T-cell (primary cell): ENCODE data around the gene SHISA6. TPM values are rescaled to one million over a fixed set of nuclear protein-coding genes. Genes with fewer than 3 reads are reported as not detected.

Source experiments
- ATAC-seq, 4 experiments: fragments of 200-7000 bp in 3 of 4; fragments of 150-1000 bp in 1 of 4; cut with Tn5 transposase; replicated peaks in 1 of 4; 1 replicate in 3 of 4; 2 replicates in 1 of 4; pipeline ENCODE4 v1.10.0; 2021; ENCODE audit warnings: moderate library complexity in 3 of 4, mild to moderate bottlenecking in 2 of 4, moderate number of reproducible peaks in 1 of 4
- CTCF ChIA-PET, 2 donors: fragments of 300-600 bp; sonication (Branson Sonifier 250); formaldehyde crosslinking; loops; one replicate each; lab custom pipeline; 2022; ENCODE audit warnings: antibody characterized with exemption in 2 of 2; lab: Charles Lee
- POLR2A ChIA-PET, 2 donors: fragments of 300-600 bp; sonication (Branson Sonifier 250); formaldehyde crosslinking; loops; one replicate each; lab custom pipeline; 2022; ENCODE audit warnings: antibody characterized with exemption in 2 of 2; lab: Charles Lee
- DNase-seq, 35 experiments: peaks; one replicate each; pipeline versions ENCODE4 v3.0.0 to v3.0.0-alpha.2; 2013 to 2023
- H3K27ac ChIP-seq: one replicate; pipeline ENCODE4 v1.5.1; 2013; ENCODE audit warnings: low read length
- H3K27me3 ChIP-seq, 2 experiments: replicated peaks in 1 of 2; 1 replicate in 1 of 2; 2 replicates in 1 of 2; pipeline versions ENCODE4 v1.6.1 to v1.7.0; 2013; ENCODE audit warnings: low read length in 1 of 2, mixed read lengths in 1 of 2; ENCODE audit not compliant: control insufficient read depth in 2 of 2, insufficient read depth in 2 of 2; ENCODE audit errors: extremely low read depth in 1 of 2
- H3K36me3 ChIP-seq, 2 donors: 1 replicate in 1 of 2; 2 replicates in 1 of 2; pipeline versions ENCODE4 v1.6.1 to v1.7.0; 2013; ENCODE audit warnings: low read length in 1 of 2; ENCODE audit not compliant: control insufficient read depth in 2 of 2, insufficient read depth in 1 of 2; ENCODE audit errors: extremely low read depth in 1 of 2
- H3K4me1 ChIP-seq, 2 experiments: 1 replicate in 1 of 2; 2 replicates in 1 of 2; pipeline versions ENCODE4 v1.6.1 to v1.7.0; 2013; ENCODE audit warnings: low read length in 2 of 2, mixed read lengths in 1 of 2; ENCODE audit not compliant: insufficient read depth in 2 of 2, control insufficient read depth in 1 of 2; ENCODE audit errors: extremely low read depth in 1 of 2
- H3K4me3 ChIP-seq, 2 donors: 1 replicate in 1 of 2; 2 replicates in 1 of 2; pipeline versions ENCODE4 v1.5.1 to v1.7.0; 2013; ENCODE audit warnings: mild to moderate bottlenecking in 2 of 2, low read length in 1 of 2, moderate library complexity in 1 of 2; ENCODE audit not compliant: control insufficient read depth in 1 of 2; ENCODE audit errors: extremely low read depth in 1 of 2
- H3K9me3 ChIP-seq: 2 replicates; pipeline ENCODE4 v1.7.0; 2013
- H3K27ac Mint-ChIP-seq, 2 donors: one replicate each; pipeline ENCODE4 v1.8.0; 2020 to 2021; ENCODE audit warnings: mild to moderate bottlenecking in 2 of 2, mixed read lengths in 2 of 2
- H3K27me3 Mint-ChIP-seq, 2 donors: one replicate each; pipeline ENCODE4 v1.8.0; 2021 to 2022; ENCODE audit warnings: mixed read lengths in 2 of 2
- H3K36me3 Mint-ChIP-seq: one replicate; pipeline ENCODE4 v1.8.0; 2021; ENCODE audit warnings: mixed read lengths
- H3K4me1 Mint-ChIP-seq, 3 donors: one replicate each; pipeline ENCODE4 v1.8.0; 2020 to 2022; ENCODE audit warnings: mixed read lengths in 3 of 3, mild to moderate bottlenecking in 1 of 3
- H3K4me3 Mint-ChIP-seq, 3 donors: one replicate each; pipeline ENCODE4 v1.8.0; 2020 to 2022; ENCODE audit warnings: mild to moderate bottlenecking in 3 of 3, mixed read lengths in 3 of 3, moderate library complexity in 3 of 3
- H3K9me3 Mint-ChIP-seq, 3 donors: one replicate each; pipeline ENCODE4 v1.8.0; 2020 to 2022; ENCODE audit warnings: mixed read lengths in 3 of 3
- WGBS: methylation state at CpG from one replicate; pipeline ENCODE4 v1.1.5; 2013; ENCODE audit warnings: missing lambda C conversion rate; ENCODE audit not compliant: insufficient coverage; 5-methylcytosine and 5-hydroxymethylcytosine counted together
- total RNA-seq, 35 experiments: library from RNA in 6 of 35; stranded (reverse) in 6 of 35; fragments of 120-200 nt in 1 of 35; gene quantifications; one replicate each; pipeline versions ENCODE4 v1.2.1 to v1.2.4 and lab custom pipeline; 2013 to 2026

The SHISA6 gene
- total RNA-seq, 5 donors from 2014 or later (not counting 1 experiment from before 2014, with no cell fraction given) = not detected

DNA sequence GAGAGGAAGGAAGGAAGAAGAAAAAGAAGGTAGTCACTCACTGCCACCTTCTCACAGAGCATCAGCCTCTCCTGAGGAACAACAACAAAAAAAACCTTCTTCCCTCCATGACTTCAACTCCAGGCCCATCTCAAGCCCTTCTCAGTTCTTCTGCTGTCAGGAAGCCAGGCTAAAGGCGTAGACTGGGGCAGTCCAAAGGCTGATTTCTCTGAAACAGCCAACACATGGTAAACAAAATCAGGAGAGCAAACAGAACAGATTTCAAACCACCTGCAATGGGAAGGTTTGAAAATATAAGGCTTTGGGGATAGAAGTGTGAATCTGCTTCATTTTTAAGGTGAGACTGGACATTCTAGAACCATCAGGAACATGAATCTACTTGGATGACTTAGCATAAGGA lies 200.0 kb downstream of the SHISA6 start:
- CTCF ChIA-PET = no interaction called here
- ATAC-seq (no peak), DNase-seq (no peak)
- Mint-ChIP-seq H3K4me1 (no peaks in the 10 kb centered on the region), H3K36me3 (no peaks in the 10 kb centered on the region), H3K9me3 (peaks cover 9 to 18% (median 10%) of the 10 kb centered on the region in 3 donors), H3K4me3 (no peak overlapping the region), H3K27me3 (no peaks in the 10 kb centered on the region), H3K27ac (no peak overlapping the region)
- WGBS = no CpG with 5 or more reads among the region's 1 CpG
- Histone ChIP-seq H3K27me3 (no peaks in the 10 kb centered on the region), H3K36me3 (no peaks in the 10 kb centered on the region), H3K27ac (no peak overlapping the region), H3K9me3 (no peaks in the 10 kb centered on the region), H3K4me3 (no peak overlapping the region), H3K4me1 (no peaks in the 10 kb centered on the region)
- POLR2A ChIA-PET = no interaction called here

DNA sequence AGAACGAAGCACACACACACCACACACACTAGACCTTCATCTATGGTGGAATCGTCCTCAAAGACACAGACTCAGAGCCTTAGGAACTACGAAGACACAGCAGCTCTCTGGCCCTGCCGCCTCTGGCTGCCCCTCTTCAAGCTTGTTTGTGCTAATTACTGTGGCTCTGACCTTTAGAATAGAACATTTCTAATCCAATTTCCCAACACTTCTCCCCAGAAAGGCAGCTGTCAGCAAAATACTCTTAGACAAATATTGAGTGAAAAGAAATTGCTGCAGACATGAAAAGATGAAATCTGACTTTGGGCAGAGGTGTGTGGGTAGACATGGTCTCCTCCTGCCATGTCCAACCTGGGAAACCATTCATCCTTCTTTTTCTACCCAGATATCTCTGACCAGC lies 205.3 kb downstream of the SHISA6 start:
- H3K4me1 Mint-ChIP-seq = no peaks in the 10 kb centered on the region
- no peak for ATAC-seq

DNA sequence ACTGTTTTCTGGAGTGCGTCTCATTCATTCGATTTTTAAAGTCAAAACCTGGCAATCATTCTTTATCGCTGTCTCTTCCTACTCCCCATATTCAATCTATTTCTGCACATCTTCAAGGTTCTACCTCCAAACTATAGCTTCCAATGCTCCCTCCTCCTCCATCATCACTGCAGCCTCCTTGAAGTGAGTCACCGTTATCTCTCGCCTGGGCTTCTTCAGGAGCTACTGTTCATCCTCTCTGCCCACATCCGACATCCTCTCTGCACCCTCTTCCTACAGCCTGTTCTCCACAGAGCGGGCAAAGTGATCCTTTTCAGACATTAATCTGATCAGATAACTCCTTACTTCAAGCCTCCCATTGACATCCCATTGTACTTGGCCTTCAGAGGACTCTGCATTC lies 213.1 kb downstream of the SHISA6 start:
- Mint-ChIP-seq H3K4me3 (no peak overlapping the region), H3K9me3 (peaks cover 9 to 17% (median 12%) of the 10 kb centered on the region in 3 donors), H3K27ac (no peak overlapping the region), H3K36me3 (no peaks in the 10 kb centered on the region), H3K4me1 (no peaks in the 10 kb centered on the region), H3K27me3 (no peaks in the 10 kb centered on the region)
- ChIA-PET POLR2A (no interaction called here), CTCF (no interaction called here)
- no peaks in the 10 kb centered on the region for H3K4me1 ChIP-seq
- no peaks in the 10 kb centered on the region for H3K27me3 ChIP-seq
- 90% methylated on average over 7 of the region's 7 CpGs for WGBS
- no peak overlapping the region for H3K27ac ChIP-seq
- no peak for ATAC-seq
- no peak overlapping the region for H3K4me3 ChIP-seq
- no peaks in the 10 kb centered on the region for H3K36me3 ChIP-seq
- no peak for DNase-seq
- no peaks in the 10 kb centered on the region for H3K9me3 ChIP-seq

More for the DNA sequence above, 205.3 kb downstream of the SHISA6 start:
- Mint-ChIP-seq H3K27ac (no peak overlapping the region), H3K4me3 (no peak overlapping the region), H3K27me3 (no peaks in the 10 kb centered on the region), H3K9me3 (peaks cover 4 to 15% (median 12%) of the 10 kb centered on the region in 3 donors), H3K36me3 (no peaks in the 10 kb centered on the region)
- WGBS = 82% methylated on average over 3 of the region's 4 CpGs
- no peak overlapping the region for H3K4me3 ChIP-seq
- no peak overlapping the region for H3K27ac ChIP-seq
- ChIA-PET POLR2A (no interaction called here), CTCF (no interaction called here)
- no peaks in the 10 kb centered on the region for H3K36me3 ChIP-seq
- H3K9me3 ChIP-seq = no peaks in the 10 kb centered on the region
- no peaks in the 10 kb centered on the region for H3K27me3 ChIP-seq
- H3K4me1 ChIP-seq = no peaks in the 10 kb centered on the region
- no peak for DNase-seq

DNA sequence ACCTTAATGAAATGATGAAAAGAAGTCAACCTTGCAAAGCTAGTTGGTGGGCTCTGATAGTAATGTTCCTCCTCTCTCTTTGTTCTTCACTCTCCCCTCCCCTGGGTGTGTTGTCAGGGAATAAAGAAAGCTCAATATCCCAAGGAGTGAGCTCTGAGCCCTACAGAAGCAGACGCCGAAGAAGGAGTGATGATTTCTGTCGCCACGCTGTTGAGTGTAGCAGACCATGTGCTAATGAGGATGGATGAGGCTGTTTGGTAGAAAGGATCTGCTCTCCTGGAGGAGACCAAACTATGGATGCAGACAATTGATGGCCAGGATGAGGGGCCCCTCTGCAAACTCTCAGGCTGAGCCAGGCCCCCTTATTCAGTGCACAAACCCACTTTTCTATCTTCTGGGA lies 217.3 kb downstream of the SHISA6 start:
- ATAC-seq (no peak), DNase-seq (no peak)
- Mint-ChIP-seq H3K27ac (no peak overlapping the region), H3K9me3 (peaks cover 5 to 15% (median 10%) of the 10 kb centered on the region in 3 donors), H3K36me3 (no peaks in the 10 kb centered on the region), H3K27me3 (no peaks in the 10 kb centered on the region), H3K4me3 (no peak overlapping the region), H3K4me1 (no peaks in the 10 kb centered on the region)
- H3K4me1 ChIP-seq = no peaks in the 10 kb centered on the region
- ChIA-PET CTCF (interaction anchor here in 1 of 2 donors (0.6 kb wide), 1 partner anchor 965 kb away, joined by 3 read pairs; no protein-coding TSS in a partner anchor), POLR2A (no interaction called here)
- H3K27ac ChIP-seq = no peak overlapping the region
- 61% methylated on average over 4 of the region's 4 CpGs for WGBS
- no peaks in the 10 kb centered on the region for H3K27me3 ChIP-seq
- H3K9me3 ChIP-seq = no peaks in the 10 kb centered on the region
- H3K4me3 ChIP-seq = no peak overlapping the region
- no peaks in the 10 kb centered on the region for H3K36me3 ChIP-seq

DNA sequence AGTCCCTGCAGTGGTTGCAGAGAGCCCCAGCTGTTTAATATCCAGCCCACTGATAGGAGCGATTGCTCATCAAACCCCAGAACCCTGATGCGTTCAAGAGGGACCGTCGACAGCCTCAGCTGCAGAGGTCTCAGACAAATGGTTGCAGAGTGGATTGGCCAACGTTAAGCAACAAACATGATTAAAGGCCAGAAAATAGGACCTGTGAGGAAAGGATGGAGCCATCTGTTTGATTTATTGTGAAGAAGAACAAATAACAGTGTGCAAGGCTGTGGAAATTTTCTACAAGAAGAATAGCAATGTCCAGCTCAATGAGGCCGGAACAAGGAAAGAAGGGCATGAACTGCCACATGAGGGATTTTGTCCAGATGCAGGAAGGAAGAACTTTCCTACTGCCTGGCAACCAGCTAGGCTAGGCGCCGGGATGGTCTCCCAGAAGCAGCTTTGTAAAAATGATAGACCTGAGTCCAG lies 218.9 kb downstream of the SHISA6 start:
- H3K4me1 Mint-ChIP-seq = no peaks in the 10 kb centered on the region
- no peak overlapping the region for H3K4me3 Mint-ChIP-seq
- no peaks in the 10 kb centered on the region for H3K27me3 Mint-ChIP-seq
- POLR2A ChIA-PET = no interaction called here
- Histone ChIP-seq H3K4me1 (no peaks in the 10 kb centered on the region), H3K4me3 (no peak overlapping the region), H3K9me3 (no peaks in the 10 kb centered on the region), H3K27ac (no peak overlapping the region), H3K27me3 (no peaks in the 10 kb centered on the region), H3K36me3 (no peaks in the 10 kb centered on the region)
- H3K27ac Mint-ChIP-seq = no peak overlapping the region
- CTCF ChIA-PET = no interaction called here
- H3K36me3 Mint-ChIP-seq = no peaks in the 10 kb centered on the region
- no peak for ATAC-seq
- peaks cover under 1 to 8% (median 5%) of the 10 kb centered on the region in 3 donors for H3K9me3 Mint-ChIP-seq
- DNase-seq = no peak
- WGBS = 82% methylated on average over 8 of the region's 8 CpGs

DNA sequence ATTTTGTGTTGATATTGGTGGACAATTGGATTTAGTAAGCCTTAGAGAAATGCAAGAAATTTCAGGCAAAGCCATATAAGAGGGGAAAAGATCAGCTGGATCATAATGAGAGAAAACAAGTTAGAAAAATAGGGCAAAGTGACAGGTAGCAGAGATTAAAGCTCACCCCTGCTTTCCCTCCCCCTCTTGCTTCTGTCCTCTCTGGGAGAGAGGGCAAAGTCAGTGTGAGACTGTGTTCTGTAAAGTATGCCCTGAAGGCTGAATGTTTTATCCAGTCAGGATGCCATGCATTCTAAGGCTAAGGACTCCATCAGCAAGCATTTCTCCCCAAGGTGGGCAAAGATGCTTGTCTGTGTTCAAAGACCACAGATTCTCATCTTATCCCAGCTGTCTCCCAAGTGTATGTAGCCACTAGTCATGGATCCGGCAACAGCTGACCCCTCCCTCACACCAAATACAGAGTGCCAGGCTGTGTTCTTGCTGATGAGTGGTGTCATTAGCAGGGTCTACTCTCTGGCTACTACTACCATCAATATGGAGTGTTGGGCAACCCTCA lies 221.1 kb downstream of the SHISA6 start:
- no peaks in the 10 kb centered on the region for H3K4me1 Mint-ChIP-seq
- ChIA-PET POLR2A (no interaction called here), CTCF (no interaction called here)
- H3K27me3 ChIP-seq = no peaks in the 10 kb centered on the region
- H3K36me3 ChIP-seq = no peaks in the 10 kb centered on the region
- peaks cover 7 to 13% (median 7%) of the 10 kb centered on the region in 3 donors for H3K9me3 Mint-ChIP-seq
- ATAC-seq (no peak), DNase-seq (no peak)
- H3K27ac ChIP-seq = no peak overlapping the region
- WGBS = no CpG with 5 or more reads among the region's 1 CpG
- H3K27me3 Mint-ChIP-seq = no peaks in the 10 kb centered on the region
- H3K27ac Mint-ChIP-seq = no peak overlapping the region
- H3K9me3 ChIP-seq = no peaks in the 10 kb centered on the region
- no peaks in the 10 kb centered on the region for H3K4me1 ChIP-seq
- no peak overlapping the region for H3K4me3 Mint-ChIP-seq
- H3K36me3 Mint-ChIP-seq = no peaks in the 10 kb centered on the region
- H3K4me3 ChIP-seq = no peak overlapping the region
